Ascending aorta (tissue), 2 donors: ENCODE measurements around the gene GPD1L. TPM values are rescaled to one million over a fixed set of nuclear protein-coding genes. Genes with fewer than 3 reads are reported as not detected.
A peak's percentile ranks its signal among the peaks of the same experiment; 100 is the strongest.

Source experiments
- DNase-seq, 2 donors: peaks; one replicate each; pipeline ENCODE4 v3.0.0-alpha.2; 2019; ENCODE audit warnings: low spot score in 2 of 2
- H3K27ac ChIP-seq, 2 donors: fragments of 200-600 bp; sonication (generic); one replicate each; pipeline ENCODE4 v1.5.1; 2016 to 2017; ENCODE audit warnings: mild to moderate bottlenecking in 1 of 2
- H3K27me3 ChIP-seq: fragments of 200-600 bp; sonication (generic); one replicate; pipeline ENCODE4 v1.5.1; 2017
- H3K36me3 ChIP-seq, 2 donors: fragments of 200-600 bp; sonication (generic); one replicate each; pipeline ENCODE4 v1.5.1; 2016
- H3K4me1 ChIP-seq, 2 donors: fragments of 200-600 bp; sonication (generic); one replicate each; pipeline ENCODE4 v1.5.1; 2016 to 2017; ENCODE audit warnings: mild to moderate bottlenecking in 1 of 2
- H3K4me3 ChIP-seq, 2 donors: fragments of 200-600 bp; sonication (generic); one replicate each; pipeline ENCODE4 v1.5.1; 2016 to 2017; ENCODE audit warnings: mild to moderate bottlenecking in 1 of 2
- H3K9me3 ChIP-seq, 2 donors: fragments of 200-600 bp; sonication (generic); one replicate each; pipeline ENCODE4 v1.5.1; 2016
- intact Hi-C: fragments of 100-400 bp; cut with DNase I; formaldehyde crosslinking; loops from one replicate; pipeline ENCODE4 v1.15.1; 2023
- total RNA-seq: library from RNA; depleted of rRNA; stranded (reverse); fragments of >200 nt; gene quantifications from one replicate; pipeline ENCODE4 v1.1.0, GENCODE V29; 2016
- TF ChIP-seq, protein P1 (sequence below), 3 experiments: fragments of 200-600 bp in 2 of 3; fragments of 450-650 bp in 1 of 3; sonication (generic) in 2 of 3; IDR thresholded peaks; one replicate each; pipeline ENCODE4 v1.5.1; 2016 to 2019; ENCODE audit warnings: antibody characterized with exemption in 3 of 3, mild to moderate bottlenecking in 1 of 3, moderate library complexity in 1 of 3

Gene GPD1L
- total RNA-seq, 1 donor from 2014 or later = 14.4 TPM

DNA sequence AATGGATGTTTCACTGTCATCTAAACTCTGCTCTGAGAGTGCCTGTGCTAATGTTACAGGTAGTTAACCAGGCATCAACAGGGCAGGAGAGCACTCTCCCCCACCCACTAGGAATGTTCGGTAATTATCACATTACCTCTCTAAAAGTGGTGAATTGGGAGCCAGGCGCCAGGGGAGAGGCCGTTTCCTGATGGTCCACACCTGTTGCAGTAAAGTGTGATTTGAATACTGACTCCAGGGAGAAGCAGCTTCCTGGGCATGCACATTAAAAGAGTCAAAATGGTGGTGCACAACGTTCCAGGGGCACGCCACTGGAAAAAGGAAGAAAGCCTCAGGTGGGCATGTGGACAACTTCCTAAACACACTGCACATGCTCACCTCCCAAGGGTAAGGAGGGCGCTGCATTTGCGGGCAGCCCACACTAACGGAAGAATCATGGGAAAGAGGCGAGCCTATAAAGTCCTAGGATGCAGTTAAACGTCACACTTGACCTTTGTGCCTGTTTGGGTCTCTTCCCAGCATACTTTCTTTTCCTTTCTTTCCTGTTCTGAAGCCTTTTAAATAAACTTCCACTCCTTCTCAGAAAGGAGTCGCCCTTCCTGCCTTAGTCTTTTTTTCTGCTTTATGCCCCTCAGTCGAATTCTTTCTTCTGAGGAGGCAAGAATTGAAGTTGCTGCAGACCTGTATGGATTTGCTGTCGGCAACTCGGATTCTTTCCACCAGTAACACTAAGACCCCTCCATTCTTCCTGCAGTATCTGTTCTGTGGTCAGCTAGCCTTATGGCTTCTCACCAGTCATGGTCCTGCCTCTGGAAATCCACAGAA, 28.9 kb upstream of the GPD1L start:
- DNase-seq = no peak
- intact Hi-C loops = no loop called here
- Histone ChIP-seq H3K27me3 (no peaks in the 10 kb centered on the region), H3K27ac (no peak overlapping the region), H3K4me3 (no peak overlapping the region), H3K36me3 (no peaks in the 10 kb centered on the region), H3K4me1 (peaks cover 0 to 3% of the 10 kb centered on the region in 2 donors), H3K9me3 (no peaks in the 10 kb centered on the region)
- TF ChIP-seq, protein P1, sequence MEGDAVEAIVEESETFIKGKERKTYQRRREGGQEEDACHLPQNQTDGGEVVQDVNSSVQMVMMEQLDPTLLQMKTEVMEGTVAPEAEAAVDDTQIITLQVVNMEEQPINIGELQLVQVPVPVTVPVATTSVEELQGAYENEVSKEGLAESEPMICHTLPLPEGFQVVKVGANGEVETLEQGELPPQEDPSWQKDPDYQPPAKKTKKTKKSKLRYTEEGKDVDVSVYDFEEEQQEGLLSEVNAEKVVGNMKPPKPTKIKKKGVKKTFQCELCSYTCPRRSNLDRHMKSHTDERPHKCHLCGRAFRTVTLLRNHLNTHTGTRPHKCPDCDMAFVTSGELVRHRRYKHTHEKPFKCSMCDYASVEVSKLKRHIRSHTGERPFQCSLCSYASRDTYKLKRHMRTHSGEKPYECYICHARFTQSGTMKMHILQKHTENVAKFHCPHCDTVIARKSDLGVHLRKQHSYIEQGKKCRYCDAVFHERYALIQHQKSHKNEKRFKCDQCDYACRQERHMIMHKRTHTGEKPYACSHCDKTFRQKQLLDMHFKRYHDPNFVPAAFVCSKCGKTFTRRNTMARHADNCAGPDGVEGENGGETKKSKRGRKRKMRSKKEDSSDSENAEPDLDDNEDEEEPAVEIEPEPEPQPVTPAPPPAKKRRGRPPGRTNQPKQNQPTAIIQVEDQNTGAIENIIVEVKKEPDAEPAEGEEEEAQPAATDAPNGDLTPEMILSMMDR (IDR thresholded peaks at IDR 0.05) = no peak

DNA sequence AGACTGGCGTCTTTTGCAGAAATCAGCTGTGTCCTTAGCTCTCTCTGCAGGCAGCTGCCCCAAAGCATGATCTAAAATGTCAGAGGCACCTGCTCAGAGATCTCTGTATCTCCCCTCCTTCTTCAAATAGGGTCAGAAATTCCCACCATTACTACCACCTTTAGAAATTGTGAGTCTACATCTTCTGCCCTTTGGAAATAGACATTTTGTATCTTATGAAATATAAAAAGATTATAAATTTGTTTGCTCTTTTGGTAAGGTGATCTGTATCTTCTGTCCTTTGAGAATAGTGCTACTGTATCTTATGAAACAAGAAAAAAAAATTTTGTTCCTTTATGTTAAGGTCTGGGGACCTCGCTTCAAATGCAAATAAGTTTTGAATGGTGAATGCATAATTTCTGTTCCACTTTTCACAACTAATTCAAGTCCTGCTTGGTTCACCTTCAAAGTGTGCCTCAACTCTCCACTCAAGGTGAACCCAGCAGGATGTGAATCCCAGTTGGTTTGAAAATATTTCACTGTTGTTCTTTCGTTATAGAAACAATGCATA, 28.3 kb upstream of the GPD1L start:
- TF ChIP-seq, protein P1 (IDR thresholded peaks at IDR 0.05) = no peak
- Histone ChIP-seq H3K4me1 (peaks cover 0 to 8% of the 10 kb centered on the region in 2 donors), H3K27me3 (no peaks in the 10 kb centered on the region), H3K4me3 (no peak overlapping the region), H3K9me3 (no peaks in the 10 kb centered on the region), H3K36me3 (no peaks in the 10 kb centered on the region), H3K27ac (no peak overlapping the region)
- no peak for DNase-seq
- intact Hi-C loops = no loop called here

DNA sequence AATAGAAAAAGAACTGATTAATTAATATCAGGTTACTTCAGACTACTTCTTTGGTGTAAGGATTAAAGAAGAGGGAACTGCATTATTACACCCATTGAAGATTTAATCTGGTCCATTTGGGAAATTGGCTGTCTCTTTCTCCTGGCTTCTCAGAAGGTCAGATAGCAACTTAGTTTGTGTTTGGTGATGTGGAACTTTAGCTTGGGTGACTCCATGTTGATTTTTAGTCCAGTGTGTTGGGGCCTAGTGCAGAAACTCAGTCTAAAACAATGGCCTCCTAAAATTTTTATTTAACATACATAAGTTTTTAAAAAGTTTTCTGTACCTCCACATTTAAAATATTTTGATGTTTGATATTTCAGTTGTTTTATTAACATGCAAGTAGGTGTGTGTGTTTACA, 27.6 kb upstream of the GPD1L start:
- H3K27ac ChIP-seq = no peak overlapping the region

DNA sequence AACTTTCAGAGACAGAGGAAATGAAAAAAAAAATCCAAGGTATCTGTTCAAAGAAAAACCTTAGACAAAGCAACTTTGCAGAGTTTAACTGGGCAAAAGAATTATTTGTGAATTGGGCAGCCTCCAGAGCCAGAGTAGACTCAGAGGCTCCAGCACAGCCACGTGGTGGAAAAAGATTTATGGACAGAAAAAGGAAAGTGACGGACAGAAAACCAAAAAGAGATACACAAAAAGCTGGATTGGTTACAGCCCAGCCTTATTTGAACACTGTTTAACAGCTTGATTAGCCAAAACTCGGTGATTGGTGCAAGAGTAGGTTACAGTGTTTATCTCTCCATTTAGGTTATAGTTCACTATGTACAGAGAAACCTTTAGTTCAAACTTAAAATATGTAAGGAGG, 23.7 kb upstream of the GPD1L start:
- peaks cover 0 to 14% of the 10 kb centered on the region in 2 donors for H3K4me1 ChIP-seq
- DNase-seq = no peak
- TF ChIP-seq, protein P1 (IDR thresholded peaks at IDR 0.05) = peak in 1 of 3 experiments; percentile 22
- no peaks in the 10 kb centered on the region for H3K36me3 ChIP-seq
- H3K9me3 ChIP-seq = no peaks in the 10 kb centered on the region
- peak overlapping the region; percentile 59 to 68 for H3K27ac ChIP-seq
- no peak overlapping the region for H3K4me3 ChIP-seq
- H3K27me3 ChIP-seq = no peaks in the 10 kb centered on the region
- intact Hi-C loops = loop anchor here (2.0 kb wide), 1 partner anchor 24 kb away; the partner anchor contains the start of gene GPD1L

More for the DNA sequence above, 27.6 kb upstream of the GPD1L start:
- Histone ChIP-seq H3K27me3 (no peaks in the 10 kb centered on the region), H3K4me1 (peaks cover 0 to 14% of the 10 kb centered on the region in 2 donors), H3K36me3 (no peaks in the 10 kb centered on the region), H3K4me3 (no peak overlapping the region), H3K9me3 (no peaks in the 10 kb centered on the region)
- intact Hi-C loops = no loop called here
- no peak for DNase-seq
- TF ChIP-seq, protein P1 (IDR thresholded peaks at IDR 0.05) = no peak

DNA sequence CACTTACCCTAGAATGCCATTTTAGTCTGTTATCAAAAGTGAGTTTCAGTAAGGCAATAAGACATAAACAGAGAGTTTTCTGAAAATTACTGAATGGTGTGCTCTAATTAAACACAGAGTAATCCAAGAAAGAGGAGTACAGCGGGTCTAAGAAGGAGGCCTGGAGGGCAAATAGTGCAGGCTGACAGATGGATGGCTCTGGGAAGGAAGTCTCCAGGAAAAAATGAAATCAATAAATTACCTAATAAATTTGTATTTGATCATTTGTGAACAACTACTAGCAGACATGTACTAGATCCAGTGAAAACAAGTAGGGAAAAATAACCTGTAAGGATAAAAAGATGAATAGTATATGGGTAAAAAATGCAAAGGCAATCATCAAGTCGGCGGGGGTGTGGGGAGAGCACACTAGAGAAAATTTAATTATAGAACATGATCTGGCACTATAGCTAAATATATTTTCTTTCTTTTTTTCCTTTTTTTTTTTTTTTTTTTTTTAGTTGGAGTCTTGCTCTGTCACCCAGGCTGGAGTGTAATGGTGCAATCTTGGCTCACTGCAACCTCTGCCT, 22.6 kb upstream of the GPD1L start:
- no peak for DNase-seq
- Histone ChIP-seq H3K4me1 (peaks cover 0 to 14% of the 10 kb centered on the region in 2 donors), H3K27ac (peak overlapping the region; percentile 59 to 68), H3K4me3 (no peak overlapping the region), H3K36me3 (no peaks in the 10 kb centered on the region), H3K27me3 (no peaks in the 10 kb centered on the region), H3K9me3 (no peaks in the 10 kb centered on the region)
- TF ChIP-seq, protein P1 (IDR thresholded peaks at IDR 0.05) = no peak
- intact Hi-C loops = loop anchor here (2.0 kb wide), 1 partner anchor 23 kb away; the partner anchor contains the start of gene GPD1L
